Ureter (tissue), 1 donor: ENCODE measurements around the gene WNT5A. TPM values are rescaled to one million over a fixed set of nuclear protein-coding genes. Genes with fewer than 3 reads are reported as not detected.

Experiments used
- DNase-seq: peaks from one replicate; pipeline ENCODE4 v3.0.0-alpha.2; 2020; ENCODE audit warnings: low spot score
- total RNA-seq: library from RNA; stranded (reverse); gene quantifications from one replicate; pipeline ENCODE4 v1.2.4, GENCODE V29; 2023
- donor health status: DM: yes; HTN: yes; CAD: no.

WNT5A gene
- 152 TPM for total RNA-seq

DNA sequence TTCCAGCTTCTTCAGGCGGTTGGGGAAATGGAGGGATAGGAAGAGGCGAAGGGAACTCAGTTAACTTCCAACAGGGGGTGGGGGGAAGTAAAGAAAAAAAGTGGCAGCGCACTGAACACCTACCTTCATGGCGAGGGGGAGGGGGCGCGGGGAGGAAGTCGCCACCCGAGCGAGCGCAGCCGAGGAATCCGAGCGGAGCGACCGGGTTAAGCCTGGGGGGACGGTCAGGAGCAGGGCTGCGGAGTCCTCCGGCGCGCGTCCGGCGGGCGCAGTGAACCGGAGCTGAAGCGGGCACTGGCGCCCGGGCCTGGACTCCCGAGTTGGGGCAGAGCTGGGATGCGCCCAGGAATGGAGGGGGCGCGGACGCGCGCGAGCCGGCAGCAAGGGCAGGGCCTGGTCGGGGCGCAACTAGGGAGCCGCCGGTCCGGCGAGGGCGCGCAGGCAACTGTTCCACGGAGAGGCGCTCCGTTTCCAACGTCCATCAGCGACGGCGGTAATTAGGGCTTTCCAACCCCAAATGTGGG lies at the start of gene WNT5A:
TSS of gene WNT5A (minus strand) at position 450 of the 524 bp plus-strand sequence. CDS start at position 129, 321 bp downstream.
- DNase-seq = peak; percentile 55

DNA sequence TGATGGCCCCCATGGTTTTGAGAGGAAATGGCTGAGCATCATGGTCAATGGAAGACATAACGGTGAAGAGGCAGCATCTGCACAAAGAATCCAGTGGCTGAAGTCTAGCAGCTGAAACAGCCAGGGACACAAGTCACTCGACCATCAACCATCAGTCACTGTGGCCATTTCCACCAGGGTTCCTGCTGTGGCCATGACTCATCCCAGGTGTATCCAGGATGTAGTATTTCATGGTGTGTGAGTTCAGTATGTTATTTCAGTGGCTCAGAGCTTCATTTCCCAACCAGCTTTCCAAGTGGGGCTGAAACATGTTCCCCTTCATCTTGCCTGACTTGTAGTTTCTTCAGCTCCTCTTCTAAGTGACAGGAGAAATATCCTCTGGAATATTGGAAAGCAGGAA lies 47.8 kb upstream of the WNT5A start:
- DNase-seq = no peak

- no peak for DNase-seq
Measured at GRCh38 chr3:55532806-55533205, 45.7 kb upstream of the WNT5A start.

DNA sequence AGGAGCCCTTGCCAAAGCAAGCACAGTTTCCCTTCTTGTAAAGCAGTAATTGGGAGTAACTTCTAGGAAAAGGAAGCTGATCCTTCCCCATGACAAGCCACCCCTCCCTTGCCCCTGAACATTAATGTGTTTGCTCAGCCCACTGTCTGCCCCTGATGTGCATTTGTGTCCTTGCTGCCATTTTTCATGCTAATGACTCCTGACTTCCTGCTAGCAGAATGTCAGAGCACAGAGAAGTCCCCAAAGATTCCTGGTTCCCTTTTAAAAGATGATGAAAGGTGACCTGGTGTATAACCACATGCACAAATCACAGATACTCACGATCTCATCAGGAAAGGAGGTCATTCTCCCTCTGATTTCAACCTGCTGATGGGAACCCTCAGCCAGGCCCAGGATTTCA lies 44.2 kb upstream of the WNT5A start:
- DNase-seq = no peak

DNA sequence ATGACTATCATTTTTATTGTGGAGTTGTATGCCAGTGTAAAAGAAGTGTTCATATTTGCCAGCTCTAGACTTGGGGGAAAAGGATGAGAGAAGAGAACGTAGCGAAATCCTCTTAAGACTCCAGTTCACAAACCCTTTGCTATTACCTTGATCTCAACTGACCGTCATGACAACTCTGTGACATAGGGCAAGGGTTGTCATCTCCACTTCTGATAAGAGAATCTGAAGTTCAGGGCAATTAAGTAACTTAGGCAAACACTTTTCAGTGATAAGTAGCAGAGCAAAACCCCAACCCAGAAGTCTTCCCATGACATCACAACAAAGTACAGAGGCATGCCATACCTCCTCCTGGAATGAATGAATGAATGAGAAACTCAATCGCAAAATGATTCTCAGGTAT lies 40.3 kb upstream of the WNT5A start:
- no peak for DNase-seq

- DNase-seq = peak; percentile 50
Measured at GRCh38 chr3:55526332-55527030, 39.4 kb upstream of the WNT5A start.

- DNase-seq = no peak
Measured at GRCh38 chr3:55525436-55525835, 38.3 kb upstream of the WNT5A start.

GRCh38 chr3:55524565-55525244 lies 37.6 kb upstream of the WNT5A start:
- no peak for DNase-seq

DNA sequence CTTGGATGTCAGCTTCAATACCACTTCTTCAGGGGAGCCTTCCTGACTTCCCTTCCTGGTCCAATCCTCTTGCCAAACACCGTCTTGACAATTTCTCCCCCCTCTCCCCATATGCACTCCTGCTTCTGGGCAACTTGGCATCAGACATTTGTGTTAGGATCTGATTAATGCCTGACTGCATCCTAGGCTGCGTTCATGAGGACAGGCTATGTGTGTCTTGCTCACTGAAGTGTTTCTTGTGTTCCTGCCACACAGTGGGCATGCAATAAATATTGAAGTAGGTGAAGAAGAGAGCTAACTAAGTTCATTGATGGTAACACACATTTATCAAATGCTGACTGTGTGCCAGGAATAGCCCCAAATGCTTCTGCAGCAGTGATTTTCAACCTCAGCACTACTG lies 36.4 kb upstream of the WNT5A start:
- DNase-seq = no peak

GRCh38 chr3:55521738-55522421 lies 34.8 kb upstream of the WNT5A start:
- no peak for DNase-seq

GRCh38 chr3:55521064-55521737 lies 34.1 kb upstream of the WNT5A start:
- DNase-seq = no peak

DNA sequence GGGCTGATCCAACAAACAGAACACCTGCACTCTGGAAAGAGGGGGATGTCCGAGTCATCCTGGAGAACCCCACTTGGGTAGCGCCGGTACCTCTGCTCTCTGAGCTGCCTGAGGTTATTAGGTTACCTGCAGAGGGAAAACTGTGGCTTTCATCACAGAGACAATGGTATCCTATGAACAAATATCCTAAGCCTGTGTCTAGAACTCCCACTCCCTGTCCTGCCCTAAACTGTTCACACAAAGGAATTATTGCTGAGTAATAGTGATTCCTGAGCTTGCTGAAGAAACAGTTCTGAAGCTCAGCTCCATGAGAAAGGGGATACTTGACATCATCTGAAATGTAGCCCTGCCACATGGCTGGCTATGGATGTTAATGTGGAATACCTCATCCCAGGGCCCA lies 31.9 kb upstream of the WNT5A start:
- no peak for DNase-seq

DNA sequence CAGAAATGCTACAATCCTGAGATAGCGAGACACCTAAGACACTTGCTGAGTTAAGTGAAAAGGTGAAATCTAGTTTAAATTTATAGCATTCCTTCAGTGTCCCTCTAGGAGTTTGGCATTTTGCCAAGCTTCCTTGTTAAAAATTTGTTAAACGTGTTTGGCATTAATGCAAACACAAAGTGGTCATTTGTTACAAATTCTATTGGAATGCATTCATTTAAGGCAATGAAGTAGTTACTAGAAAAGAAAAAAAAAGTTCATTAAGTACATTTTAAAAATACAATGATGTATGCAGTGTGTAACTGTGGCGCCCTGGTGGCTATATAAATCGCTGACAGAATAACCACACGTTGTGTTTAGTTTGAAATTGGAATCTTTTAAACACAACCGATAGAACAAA lies 31.3 kb upstream of the WNT5A start:
- DNase-seq = no peak

DNA sequence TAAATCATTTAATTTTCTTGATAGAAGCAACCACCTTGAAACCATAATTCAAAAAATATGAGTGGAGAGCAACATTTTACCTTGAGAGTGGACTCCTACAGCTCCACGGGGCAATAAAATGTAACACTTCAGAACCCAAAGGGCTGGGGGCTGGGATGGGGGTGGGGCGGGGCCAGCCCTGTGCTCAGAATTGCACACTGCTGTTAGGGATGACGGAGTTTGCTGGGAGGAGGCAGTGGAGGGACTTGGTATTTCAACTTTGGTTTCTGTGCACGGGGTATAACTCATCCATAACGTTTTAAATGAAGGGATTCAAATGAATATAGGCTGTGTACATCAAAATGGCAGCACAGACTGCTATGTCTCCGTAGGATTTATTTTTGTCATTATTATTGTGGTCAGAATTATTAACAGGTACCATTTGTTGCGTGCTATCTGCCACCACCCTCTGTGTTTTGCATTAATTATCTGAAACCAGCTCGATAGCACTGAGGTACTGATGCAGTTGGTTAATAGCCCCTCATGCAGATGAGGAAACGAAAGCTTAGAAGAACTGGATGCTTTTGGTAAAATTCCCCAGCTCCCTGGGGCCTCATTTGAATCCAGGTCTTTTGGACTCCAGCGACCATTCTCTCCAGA lies 29.4 kb upstream of the WNT5A start:
- DNase-seq = no peak

GRCh38 chr3:55515550-55516246 lies 28.6 kb upstream of the WNT5A start:
- DNase-seq = no peak

DNA sequence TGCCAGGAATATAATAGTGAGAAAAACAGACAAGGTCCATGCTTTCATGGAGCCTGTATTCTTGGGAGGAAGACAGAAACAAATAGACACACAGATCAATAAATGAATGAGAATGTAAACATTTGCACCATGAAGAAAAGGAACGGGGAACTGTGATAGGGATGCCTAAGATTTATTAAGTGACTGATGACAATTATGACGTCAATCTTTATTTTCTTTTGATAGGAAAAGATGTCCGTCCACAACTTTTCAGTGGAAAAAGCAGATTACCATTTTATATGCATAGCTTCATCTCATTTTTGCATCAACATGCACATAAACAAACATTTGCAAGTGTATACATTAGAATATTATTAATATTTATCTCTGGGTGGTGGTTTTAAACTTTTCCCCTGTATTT lies 27.9 kb upstream of the WNT5A start:
- no peak for DNase-seq

DNA sequence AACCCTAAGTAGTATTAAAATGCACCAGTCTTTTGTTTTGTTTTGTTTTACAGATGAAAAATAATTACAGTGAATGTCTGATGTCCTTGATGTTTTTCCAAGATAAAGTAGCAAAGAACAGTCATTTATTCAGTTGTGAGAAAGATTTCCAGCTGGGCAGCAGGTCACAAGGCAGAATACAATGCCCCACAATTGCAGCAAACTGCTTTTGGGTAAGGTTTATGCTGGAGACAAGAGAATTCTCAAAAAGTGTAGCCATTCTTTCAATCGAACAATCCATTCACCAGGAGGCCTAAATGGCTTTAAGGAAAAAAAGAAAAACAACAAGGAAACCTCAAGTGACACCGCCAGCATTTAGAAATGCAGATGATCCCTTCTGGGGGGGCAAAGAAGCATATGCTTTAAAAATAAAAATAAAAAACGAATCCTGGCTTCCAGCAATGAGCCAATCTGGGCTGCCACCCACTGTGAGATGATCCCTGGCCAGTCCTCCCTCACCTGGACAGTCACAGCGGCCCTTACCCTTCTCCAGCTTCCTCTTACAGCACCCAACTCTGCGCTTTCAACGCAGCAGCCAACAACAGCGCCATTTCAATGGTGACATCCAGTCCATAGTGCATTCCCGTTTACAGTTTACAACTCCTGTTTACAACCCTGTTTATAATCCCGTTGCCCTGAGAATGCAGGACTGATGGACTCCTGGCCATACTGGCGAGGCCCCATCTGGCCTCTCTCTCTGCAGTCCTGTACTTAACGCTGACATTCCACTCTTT lies 25.7 kb upstream of the WNT5A start:
- no peak for DNase-seq

- no peak for DNase-seq
Measured at GRCh38 chr3:55511895-55512570, 24.9 kb upstream of the WNT5A start.

DNA sequence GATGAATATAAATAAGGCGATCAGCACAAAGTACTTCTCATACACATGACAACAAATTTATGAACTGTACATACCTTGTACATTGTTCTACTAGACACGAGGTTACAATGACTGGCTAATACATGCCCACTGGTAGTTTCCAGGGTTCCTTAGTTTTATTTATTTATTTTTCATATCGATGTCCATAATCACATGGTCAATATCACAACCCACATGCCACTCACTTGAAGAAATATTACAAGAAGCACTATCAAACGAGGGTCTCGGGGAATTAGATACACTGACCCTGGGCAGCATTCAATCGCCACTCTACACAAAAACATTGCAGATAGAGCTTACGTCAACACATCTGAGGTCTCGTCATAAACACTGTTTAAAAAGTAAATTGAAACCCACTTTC lies 21.2 kb upstream of the WNT5A start:
- DNase-seq = no peak

DNA sequence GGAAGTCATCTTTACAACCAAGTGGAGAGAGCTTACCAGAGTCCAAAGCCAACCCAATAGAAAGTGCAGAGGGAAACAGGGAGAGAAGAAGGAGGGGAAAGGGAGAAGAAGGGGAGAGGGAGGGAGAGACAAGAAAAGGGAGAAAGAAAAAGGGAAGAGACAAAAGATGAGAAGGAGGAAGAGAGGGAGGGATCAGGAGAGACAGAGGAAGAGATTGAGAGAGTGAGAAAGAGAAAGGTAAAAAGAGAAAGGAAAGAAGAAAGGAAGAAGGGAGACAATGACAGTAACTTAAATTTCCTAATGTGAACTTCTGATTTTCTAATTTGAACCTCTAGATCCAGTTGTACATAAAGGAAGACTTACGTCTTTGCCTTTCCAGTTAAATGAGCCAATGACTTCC lies 20.7 kb upstream of the WNT5A start:
- no peak for DNase-seq
